A673 (cell line): ENCODE results near the gene KCNG2. TPM values are rescaled to one million over a fixed set of nuclear protein-coding genes. Genes with fewer than 3 reads are reported as not detected.
"Not testable (repeated sequence)": the region's sequence is repeated elsewhere in the genome, so short reads cannot be mapped to it uniquely, and the experiment has no call there.

Source experiments
- BruUV-seq: library from RNA; stranded (reverse); fragments of 400-500 nt; replicated peaks from 2 replicates; lab custom pipeline; 2021; lab: Mats Ljungman, UMichigan
- CTCF ChIA-PET: fragments of 300-600 bp; sonication (Branson Sonifier 250); formaldehyde crosslinking; loops from one replicate; lab custom pipeline; 2022; ENCODE audit warnings: antibody characterized with exemption; lab: Charles Lee
- POLR2A ChIA-PET: fragments of 300-600 bp; sonication (Branson Sonifier 250); formaldehyde crosslinking; loops from one replicate; lab custom pipeline; 2022; ENCODE audit warnings: antibody characterized with exemption; ENCODE audit not compliant: low non-redundant PET; lab: Charles Lee
- DNase-seq: peaks from one replicate; pipeline ENCODE4 v3.0.0-alpha.2; 2015; ENCODE audit warnings: low spot score
- H3K27ac ChIP-seq: fragments of 200-600 bp; sonication (generic); 2 replicates; pipeline ENCODE4 v1.5.1; 2016; ENCODE audit warnings: mixed run types, low read depth, mild to moderate bottlenecking, mixed read lengths, antibody characterized with exemption, low read length; ENCODE audit not compliant: poor library complexity, severe bottlenecking
- H3K27me3 ChIP-seq: fragments of 200-600 bp; sonication (generic); replicated peaks from 2 replicates; pipeline ENCODE4 v1.6.1; 2017; ENCODE audit warnings: mixed run types, low read depth, mild to moderate bottlenecking, mixed read lengths, antibody characterized with exemption, low read length; ENCODE audit not compliant: insufficient read depth, poor library complexity
- H3K36me3 ChIP-seq: fragments of 200-600 bp; sonication (generic); 2 replicates; pipeline ENCODE4 v1.6.1; 2016; ENCODE audit warnings: mixed run types, mild to moderate bottlenecking, mixed read lengths, antibody characterized with exemption, low read length; ENCODE audit not compliant: insufficient read depth, poor library complexity, severe bottlenecking
- H3K4me1 ChIP-seq: fragments of 200-600 bp; sonication (generic); 2 replicates; pipeline ENCODE4 v1.6.1; 2017; ENCODE audit warnings: mixed run types, mild to moderate bottlenecking, mixed read lengths, antibody characterized with exemption, low read length; ENCODE audit not compliant: insufficient read depth, poor library complexity, severe bottlenecking
- H3K4me3 ChIP-seq: fragments of 200-600 bp; sonication (generic); 2 replicates; pipeline ENCODE4 v1.5.1; 2016; ENCODE audit warnings: low read depth, mixed run types, mild to moderate bottlenecking, mixed read lengths, low read length; ENCODE audit not compliant: poor library complexity, severe bottlenecking
- H3K9me3 ChIP-seq: fragments of 200-600 bp; sonication (generic); 2 replicates; pipeline ENCODE4 v1.6.1; 2016; ENCODE audit warnings: mixed run types, low read depth, mild to moderate bottlenecking, mixed read lengths, antibody characterized with exemption, low read length; ENCODE audit not compliant: poor library complexity, severe bottlenecking
- CTCF ChIP-seq: fragments of 300-800, 200-600 bp; sonication (generic); conservative IDR thresholded peaks from 2 replicates; pipeline ENCODE4 v1.5.1; 2017; ENCODE audit warnings: low read depth, mild to moderate bottlenecking, antibody characterized with exemption, low read length, moderate library complexity, mixed read lengths
- EZH2 ChIP-seq: fragments of 200-600 bp; sonication (generic); IDR thresholded peaks from 2 replicates; pipeline ENCODE4 v1.6.1; 2017; ENCODE audit warnings: borderline replicate concordance, low read depth, mild to moderate bottlenecking, mixed read lengths, antibody characterized with exemption, low read length; ENCODE audit not compliant: poor library complexity, severe bottlenecking
- intact Hi-C: fragments of 100-400 bp; cut with micrococcal nuclease; formaldehyde crosslinking; loops from one replicate; pipeline ENCODE4 v1.10.0; 2022; ENCODE audit not compliant: unreplicated experiment
- total RNA-seq: library from RNA; stranded (reverse); gene quantifications from 2 replicates; pipeline ENCODE4 v1.2.3, GENCODE V29; 2021

The KCNG2 gene
- total RNA-seq, 1 experiment from 2014 or later: not detected

- BruUV-seq: no TSS peak
- CTCF ChIA-PET: no interaction called here
Observed at GRCh38 chr18:79749251-79750191, 48.2 kb upstream of the KCNG2 start.

GRCh38 chr18:79750980-79751571 lies 46.7 kb upstream of the KCNG2 start:
- peaks cover 4% of the 10 kb centered on the region for H3K36me3 ChIP-seq
- no peak overlapping the region for H3K27ac ChIP-seq
- H3K4me1 ChIP-seq: no peaks in the 10 kb centered on the region
- DNase-seq: no peak
- no peak for TF ChIP-seq CTCF
- POLR2A ChIA-PET: no interaction called here
- CTCF ChIA-PET: no interaction called here
- H3K9me3 ChIP-seq: no peaks in the 10 kb centered on the region
- BruUV-seq: no TSS peak
- H3K27me3 ChIP-seq: no peaks in the 10 kb centered on the region
- H3K4me3 ChIP-seq: no peak overlapping the region
- intact Hi-C loops: no loop called here

More at GRCh38 chr18:79749251-79750191, 48.2 kb upstream of the KCNG2 start:
- Histone ChIP-seq H3K36me3 (peaks cover 4% of the 10 kb centered on the region), H3K4me1 (no peaks in the 10 kb centered on the region), H3K4me3 (no peak overlapping the region), H3K27ac (no peak overlapping the region), H3K27me3 (no peaks in the 10 kb centered on the region), H3K9me3 (no peaks in the 10 kb centered on the region)
- POLR2A ChIA-PET: no interaction called here
- DNase-seq: no peak
- TF ChIP-seq CTCF: no peak
- TF ChIP-seq EZH2: no peak
- intact Hi-C loops: no loop called here

GRCh38 chr18:79751918-79752578 lies 45.7 kb upstream of the KCNG2 start:
- H3K9me3 ChIP-seq, DNase-seq, H3K4me1 ChIP-seq, POLR2A ChIA-PET, H3K27me3 ChIP-seq, H3K36me3 ChIP-seq, H3K4me3 ChIP-seq, H3K27ac ChIP-seq, intact Hi-C loops, BruUV-seq, CTCF ChIA-PET: not testable (repeated sequence)

- BruUV-seq, H3K36me3 ChIP-seq, H3K9me3 ChIP-seq, CTCF ChIA-PET, POLR2A ChIA-PET, H3K4me1 ChIP-seq, H3K27me3 ChIP-seq, H3K27ac ChIP-seq, DNase-seq, H3K4me3 ChIP-seq, intact Hi-C loops: not testable (repeated sequence)
Observed at GRCh38 chr18:79752946-79753345, 44.8 kb upstream of the KCNG2 start.
